ENCODE results near the gene ATP6V1B1.
"Not testable (repeated sequence)": the region's sequence is repeated elsewhere in the genome, so short reads cannot be mapped to it uniquely, and the experiment has no call there.

ATP6V1B1 gene

DNA sequence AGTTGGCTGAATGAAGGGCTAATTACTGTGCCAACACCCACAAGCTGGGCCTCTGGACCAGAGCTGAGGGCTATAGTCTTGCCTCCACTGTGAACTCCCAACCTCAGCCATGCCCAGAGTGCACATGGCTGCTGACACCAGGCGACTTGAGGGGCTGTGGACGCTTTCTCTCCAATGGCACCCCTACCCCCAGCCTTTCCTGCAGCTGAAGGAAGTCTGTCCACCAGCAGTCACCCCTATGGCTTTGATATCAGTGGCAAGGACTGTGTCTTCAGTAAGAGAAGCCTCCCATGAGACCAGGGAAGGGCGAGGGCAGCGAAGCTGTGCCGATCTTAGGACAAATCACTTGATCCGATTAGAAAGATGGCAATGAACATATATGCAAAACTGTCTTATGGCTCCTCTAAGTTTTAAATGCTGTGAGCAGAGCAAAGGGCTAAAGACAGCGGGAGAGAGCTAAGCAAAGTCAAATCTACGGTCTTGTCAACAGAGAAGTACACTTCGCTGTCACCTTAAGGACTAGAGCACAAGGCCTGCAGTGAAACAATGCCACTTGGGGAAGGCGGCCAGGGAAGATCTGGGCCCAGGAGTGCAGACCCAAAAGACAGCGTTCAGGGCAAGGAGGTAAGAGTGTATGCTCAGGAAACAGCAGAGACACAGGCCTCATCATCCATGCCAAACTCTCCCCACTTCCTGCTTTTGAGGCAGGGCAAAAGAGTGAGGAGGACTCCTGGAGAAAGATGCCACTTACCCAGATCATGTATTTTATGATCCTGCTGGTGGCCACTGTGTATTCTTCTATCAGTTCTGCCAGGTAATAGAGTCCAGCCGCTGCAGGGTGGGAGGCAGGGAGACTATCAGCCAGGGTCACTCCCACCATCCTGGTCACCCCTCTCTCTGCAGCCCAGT lies 57.5 kb downstream of the ATP6V1B1 start:
- DNase-seq, result no peak

DNA sequence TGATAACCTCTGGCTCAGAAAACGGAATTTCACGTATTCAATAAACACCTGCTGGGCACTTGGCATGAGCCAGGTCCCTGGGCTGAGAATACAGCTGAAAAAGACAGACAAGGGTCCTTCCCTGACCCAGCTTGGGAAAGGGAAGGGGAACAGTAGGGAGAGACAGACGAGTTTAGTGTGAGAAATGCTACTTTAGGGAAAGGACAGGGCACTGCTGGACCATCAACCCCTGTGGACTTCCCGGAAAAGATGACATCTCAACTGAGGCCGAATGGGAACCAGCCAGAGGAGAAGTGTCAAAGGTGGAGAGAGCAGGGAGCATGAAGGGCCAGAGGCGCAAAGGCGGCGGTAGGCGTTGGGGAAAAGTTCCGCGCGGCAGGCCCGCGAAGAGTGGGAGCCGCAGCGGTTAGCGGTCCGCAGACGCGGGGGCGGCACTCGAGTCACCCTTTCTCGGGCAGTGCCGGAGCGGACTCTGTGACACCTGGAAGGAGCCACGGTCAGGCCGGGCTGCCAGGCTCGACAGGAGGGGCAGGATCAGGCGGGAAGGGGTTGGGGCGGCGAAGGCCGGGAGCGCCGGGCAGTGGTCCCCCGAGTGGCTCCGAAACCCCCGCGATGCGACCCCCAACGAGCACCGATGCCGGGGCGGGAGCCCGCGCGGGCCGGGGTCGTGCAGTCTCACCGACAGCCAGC lies 58.5 kb downstream of the ATP6V1B1 start:
- no peak for DNase-seq

DNA sequence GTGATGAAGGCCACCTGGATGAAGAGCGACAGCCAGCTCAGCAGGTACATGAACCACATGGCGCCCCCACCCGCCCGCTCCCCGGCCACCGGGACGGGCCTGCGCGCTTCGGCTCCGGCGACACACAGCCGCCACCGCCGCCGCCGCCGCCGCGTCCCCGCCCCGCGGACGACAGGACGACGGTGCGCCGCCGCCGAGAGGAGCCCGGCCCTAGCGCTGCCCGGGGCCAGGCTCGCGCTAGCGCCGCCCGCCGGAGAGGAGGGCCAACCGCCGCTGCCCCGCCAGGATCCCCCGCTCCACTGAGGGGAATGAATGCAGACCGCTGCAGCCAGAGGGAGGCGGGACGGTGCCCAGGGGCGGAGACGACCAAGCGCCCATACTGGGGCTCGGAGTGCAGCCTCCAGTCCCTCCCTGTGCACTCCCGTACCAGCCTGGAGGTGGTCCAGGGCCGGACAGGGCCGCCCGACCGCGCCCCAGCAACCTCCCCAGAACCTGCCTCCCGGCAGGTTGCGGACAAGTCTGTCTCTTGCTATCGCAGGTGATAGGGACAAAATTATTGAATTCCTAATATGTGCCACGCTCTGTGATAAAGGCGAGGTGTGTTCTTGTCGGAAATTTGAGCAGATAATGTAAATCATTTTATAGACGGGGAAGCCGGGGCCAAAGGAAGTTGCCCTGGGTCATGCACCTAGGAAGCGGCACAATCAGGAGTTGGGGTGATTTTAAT lies 59.2 kb downstream of the ATP6V1B1 start, which contains the start of gene TEX261:
TEX261 (minus strand) TSS at position 175 of the 727 bp plus-strand sequence; CDS start at position 59, 116 bp downstream.
- peak; percentile 69 for DNase-seq

DNA sequence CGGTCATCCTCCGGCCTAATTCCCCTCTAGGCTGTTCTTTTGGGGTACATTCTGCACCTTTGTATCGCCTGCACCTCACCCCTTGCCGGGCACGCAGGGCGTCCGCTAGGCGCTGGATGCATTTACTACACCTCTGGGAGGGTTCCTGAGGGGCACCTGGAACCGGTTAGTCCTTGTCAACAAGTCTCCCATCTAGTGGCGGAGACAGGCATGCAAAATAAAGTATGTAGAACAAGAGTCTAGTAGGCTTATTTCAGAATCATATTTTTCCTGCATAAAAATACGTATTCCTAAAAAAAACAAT lies 59.7 kb downstream of the ATP6V1B1 start:
- DNase-seq, result no peak

DNA sequence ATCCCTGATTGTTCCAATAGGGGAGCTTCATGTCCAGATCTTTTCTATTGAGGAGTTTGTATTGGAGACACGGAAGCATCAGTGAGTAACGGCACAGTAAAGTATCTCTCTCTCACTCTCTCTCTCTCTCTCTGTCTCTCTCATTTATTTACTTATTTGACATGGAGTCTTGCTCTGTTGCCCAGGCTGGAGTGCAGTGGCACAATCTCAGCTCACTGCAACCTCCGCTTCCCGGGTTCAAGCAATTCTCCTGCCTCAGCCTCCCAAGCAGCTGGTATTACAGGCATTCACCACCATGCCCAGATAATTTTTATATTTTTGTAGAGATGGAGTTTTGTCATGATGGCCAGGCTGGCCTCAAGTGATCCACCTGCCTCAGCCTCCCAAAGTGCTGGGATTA lies 63.2 kb downstream of the ATP6V1B1 start:
- DNase-seq, result not testable (repeated sequence)

DNA sequence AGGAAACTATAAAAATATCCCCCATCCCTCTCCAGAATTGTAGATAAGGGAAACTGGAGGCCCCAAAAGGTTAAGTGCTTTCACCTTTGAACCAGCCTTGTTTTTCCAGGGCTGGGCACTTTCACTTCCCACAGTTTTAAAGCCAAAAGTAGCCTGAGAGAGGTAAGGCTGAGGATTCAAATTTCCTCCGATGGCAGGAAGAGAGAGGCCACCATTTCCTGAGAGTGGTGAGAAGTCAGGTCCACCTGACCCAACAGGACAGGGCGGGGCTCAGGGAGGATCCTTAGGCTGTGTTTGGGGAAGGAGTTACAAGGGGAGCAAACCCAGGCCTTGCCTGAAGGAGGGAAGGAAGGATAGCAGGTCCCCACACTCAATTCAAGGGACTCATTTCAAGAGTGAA lies 63.7 kb downstream of the ATP6V1B1 start:
- no peak for DNase-seq

DNA sequence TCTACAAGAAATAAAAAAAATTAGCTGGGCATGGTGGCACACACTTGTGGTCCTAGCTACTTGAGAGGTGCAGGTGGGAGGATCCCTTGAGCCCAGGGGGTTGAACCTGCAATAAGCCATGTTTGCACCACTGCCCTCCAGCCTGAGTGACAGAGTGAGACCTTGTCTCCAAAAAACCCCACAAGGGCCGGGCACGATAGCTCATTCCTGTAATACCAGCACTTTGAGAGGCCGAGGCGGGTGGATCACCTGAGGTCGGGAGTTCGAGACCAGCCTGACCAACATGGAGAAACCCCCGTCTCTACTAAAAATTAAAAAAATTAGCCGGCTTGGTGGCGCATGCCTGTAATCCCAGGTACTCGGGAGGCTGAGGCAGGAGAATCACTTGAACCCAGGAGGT lies 64.2 kb downstream of the ATP6V1B1 start:
- not testable (repeated sequence) for DNase-seq

DNA sequence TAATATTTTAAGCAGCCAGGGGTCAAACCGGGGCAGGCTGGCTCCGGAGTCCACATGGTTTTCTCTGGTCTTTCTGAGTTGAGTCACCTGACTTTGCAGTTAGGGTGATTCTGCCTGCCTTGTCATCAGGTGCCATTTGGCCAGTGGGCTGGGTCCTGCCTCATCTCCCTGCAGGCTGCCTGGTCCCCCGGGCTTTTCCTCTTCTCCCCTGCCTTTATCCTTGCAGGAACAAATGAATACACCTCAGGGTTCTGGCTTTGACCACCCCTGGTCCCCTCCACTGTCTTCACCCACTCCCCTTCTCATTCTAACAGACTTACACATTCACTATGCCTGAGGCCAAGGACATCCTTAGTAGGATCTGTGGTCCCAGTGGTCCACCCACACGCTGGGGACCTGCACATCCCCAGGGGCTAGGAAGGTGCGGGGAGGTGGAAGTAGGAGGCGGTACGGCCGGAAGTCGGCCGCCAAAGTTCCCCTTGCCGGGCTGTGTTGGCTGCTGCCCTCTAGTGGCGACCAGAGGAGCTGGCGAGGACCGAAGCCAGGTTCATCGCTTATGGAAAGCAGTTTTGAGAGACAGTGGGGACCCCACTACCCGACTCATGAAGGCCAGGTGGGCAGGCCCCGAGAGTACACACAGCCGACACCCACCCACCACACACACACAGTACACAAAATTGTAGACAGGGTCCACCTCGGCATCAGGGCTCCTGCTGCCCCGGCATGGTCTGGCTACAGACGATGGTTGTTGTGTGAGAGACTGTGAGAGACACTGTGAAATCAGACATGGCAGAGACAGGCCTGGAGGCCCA lies 65.3 kb downstream of the ATP6V1B1 start:
- DNase-seq, result peak; percentile 38

DNA sequence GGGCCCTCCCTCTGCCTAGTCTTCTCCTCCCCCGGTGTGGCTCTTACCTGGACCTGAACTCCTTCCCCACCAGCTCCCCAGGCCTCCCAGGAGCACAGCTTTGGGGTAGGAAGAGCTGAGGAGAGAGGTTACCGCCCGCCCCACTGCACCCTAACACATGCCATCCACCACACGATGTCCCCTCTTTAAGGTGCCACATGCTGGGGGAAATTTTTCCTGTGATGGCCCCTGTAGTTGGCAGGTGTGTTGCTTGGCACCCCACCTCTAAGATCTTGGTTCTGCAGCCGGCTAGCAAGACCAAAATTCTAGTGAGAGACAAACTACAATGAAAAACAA lies 65.9 kb downstream of the ATP6V1B1 start:
- no peak for DNase-seq

DNA sequence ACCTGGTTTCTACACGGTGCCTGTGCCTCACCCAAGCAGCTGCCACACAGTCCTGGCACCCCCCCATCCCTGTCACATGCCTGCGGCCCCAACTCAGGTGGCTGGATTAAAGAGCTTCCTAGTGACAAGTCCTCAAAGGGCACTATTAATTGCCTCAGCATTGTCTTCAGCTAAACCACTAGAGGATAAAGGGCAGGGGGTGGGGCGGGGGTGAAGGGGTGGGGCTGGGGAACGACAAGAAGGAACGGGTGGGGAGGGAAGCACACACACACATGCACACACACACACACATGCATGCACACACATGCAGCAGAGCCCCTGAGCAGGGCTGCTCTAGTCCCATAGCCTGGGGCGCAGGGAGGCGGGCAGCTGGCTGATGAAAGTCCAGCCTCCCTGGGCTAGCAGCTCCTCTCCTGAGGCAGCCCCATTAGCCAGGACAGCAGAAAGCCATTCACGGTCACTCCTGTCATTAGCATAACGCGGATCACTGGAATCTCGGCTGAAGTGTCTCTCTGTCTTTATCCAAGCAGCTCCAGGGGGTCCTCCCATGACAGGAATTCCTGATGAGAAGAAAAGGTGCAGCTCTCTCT lies 66.4 kb downstream of the ATP6V1B1 start:
- no peak for DNase-seq

DNA sequence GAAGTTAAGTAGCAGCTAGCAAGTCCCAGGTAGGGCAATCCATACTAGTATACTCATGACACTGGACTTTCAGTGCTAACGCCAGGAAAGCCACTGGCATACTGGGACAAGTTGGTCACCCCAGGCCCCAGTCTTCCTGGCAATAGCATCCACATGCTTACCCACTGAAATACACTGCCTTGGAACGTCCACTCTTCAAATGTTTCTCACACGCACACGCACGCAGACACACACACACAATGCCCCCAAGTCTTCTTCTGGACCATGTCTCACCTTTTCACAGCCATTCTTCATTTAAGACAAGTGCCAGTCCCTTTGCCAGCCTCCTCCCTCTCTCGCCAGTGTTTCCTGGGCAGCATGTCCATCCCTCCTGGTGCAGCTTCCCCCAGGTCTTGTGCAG lies 67.7 kb downstream of the ATP6V1B1 start:
- DNase-seq, result no peak

DNA sequence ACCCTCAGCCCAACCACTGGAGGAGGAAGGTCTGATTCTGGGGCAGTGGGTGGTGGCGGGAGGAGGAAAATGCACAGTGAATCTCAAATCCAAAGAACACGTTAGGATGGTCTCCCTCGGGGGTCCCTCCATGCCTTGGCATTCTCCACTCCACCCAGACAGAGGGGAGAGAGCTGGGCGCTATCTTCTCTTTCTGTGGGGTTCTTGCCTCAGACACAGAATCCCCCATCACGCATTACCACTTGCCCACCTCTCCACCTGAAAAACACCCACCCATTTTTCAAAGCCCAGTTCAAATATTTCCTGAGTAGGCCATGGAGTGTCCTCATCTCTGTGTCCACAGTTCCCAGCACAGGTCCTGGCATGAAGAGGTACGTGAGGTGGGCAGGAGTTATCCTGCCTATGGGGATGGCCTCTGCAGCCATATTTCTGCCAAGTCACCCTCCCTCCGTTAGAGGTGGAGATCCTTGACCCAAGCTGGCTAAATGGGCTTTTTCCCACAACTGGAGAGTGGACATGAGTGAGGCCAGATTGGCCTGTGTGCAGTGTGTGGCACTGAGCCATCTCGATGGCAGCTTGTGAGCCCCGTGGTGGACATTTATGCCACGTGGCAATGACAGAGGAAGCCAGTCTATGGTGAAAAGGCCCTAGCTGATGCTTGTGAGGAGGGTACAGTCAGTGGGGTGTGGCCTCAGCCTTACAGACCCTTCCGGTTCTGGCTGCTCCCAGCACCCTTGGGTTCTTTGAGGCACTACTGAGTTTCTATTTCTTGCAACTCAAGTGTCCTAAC lies 68.5 kb downstream of the ATP6V1B1 start:
- DNase-seq, result no peak

DNA sequence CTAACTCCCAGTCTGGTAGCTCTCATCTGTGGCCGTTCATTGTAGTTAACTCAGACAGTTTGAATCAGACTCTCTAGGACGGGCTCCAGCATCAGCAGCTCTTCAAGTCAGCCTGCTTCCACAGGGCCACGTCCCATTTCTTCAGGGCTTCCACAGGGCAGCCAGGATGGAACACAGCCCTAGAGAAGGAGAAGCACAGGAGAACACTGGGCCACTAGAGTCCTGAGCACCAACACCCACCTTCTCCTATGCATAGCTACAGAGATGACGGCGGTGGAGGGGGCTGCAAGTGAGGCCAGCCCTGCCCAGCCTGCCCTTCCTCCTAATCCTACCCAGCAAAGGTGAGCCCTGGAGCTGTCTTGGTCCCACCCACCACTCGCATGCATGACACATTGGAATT lies 69.2 kb downstream of the ATP6V1B1 start:
- no peak for DNase-seq

DNA sequence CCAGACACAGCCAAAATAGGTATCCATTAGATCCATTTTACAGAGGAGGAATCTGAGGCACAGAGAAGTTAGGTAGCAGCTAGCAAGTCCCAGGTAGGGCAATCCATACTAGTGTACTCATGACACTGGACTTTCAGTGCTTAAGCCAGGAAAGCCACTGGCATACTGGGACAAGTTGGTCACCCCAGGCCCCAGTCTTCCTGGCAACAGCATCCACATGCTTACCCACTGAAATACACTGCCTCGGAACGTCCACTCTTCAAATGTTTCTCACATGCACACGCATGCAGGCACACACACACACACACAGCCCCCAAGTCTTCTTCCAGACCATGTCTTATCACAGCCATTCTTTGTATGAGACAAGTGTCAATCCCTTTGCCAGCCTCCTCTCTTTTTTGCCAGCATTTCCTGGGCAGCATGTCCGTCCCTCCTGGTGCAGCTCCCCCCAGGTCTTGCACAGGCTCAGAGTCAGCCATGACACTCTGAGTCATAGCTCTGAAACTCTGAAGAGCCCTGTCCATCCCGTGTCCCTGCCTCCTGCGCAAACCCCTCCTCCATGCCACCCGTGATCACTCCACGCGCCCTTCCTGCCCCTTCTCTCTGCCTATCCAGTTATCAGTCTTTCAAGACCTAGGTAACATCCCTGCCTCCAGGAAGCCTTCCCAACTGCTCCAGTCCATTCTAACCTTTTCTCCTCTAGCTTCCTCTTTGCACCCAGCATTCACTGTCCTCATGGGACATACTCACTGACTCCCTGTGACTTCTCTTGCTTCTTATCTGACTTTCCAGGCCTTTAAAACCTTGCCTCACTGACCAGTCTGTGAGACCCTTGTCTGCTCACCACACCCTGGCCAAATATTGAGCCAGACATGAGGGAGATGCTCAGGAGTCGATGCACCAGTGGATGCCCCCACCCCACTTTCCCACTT lies 69.8 kb downstream of the ATP6V1B1 start:
- no peak for DNase-seq

DNA sequence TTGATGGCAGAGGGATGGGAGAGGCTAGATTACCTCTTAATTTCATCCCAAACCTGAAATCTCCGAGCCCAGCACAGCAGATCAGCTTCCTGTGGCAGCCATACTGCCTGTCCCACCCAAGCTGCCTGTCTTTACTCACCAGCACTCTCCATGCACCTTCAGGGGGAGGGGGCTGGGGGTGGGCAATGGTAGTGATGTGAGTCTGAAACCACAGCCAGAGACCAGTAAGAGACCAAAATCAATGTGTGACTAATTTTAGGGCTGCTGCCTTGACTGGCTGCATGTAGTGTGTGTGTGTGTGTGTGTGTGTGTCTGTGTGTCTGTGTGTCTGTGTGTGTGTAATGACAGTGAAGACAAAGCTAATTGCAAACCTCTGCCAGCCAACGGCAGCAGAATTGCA lies 70.6 kb downstream of the ATP6V1B1 start:
- DNase-seq, result no peak

DNA sequence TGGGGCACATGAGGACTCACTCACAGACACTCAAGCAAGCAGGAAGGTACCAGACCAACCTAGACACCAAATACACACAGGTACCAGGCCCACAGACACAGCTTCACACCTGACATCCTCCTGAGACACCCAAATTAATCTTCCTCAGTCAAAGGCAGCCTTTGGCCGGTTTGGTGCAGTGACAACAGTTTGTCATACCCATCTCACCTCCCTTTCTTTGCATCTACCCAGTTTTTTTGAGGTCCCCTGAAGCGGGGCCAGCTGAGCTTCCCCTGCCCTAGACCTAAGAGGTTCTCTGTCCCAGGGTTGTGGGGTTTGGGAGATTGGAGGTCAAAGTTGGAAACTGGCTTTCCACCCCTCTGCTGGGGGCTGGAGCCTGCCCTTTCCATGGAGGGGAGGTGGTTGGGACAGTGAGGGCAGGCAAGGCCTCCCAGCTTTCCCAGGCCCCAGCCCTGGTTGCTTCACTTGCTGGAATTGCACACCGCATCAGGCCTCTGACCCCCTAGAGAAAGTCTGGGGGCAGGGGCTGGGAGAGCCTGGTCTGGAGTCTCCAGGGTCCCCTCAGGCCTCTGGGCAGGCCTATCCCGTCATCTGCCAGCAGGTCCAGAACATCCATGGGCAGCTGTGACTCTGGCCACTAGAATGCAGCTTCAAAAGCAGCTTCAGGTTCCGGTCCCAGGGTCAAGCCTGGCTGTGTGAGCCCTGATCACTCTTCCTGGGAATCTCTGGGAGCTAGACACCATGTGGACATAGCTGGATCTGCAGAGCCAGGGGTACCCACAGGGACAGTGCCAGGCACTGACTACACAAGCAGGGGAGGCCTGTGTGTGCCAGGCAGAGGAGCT lies 71.5 kb downstream of the ATP6V1B1 start:
- DNase-seq, result no peak

DNA sequence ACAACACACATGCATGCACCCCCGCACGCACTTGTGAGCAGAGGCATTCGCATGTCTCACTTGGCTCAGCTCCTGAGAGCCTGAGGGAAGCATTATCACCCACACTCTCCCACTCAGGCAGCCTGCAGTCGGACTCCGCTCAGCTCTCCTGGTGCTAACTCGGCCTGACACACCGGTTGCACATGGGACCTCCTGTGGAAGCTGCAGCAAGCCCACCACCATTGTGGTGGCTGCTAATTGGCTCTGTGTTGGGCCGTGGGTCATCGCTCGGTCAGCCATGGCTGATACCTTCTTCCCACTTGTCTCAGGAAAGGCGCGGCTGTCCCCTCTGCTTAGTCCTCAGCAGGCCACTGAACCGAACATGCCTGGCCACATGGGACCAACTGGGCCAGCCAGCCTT lies 72.6 kb downstream of the ATP6V1B1 start:
- no peak for DNase-seq

DNA sequence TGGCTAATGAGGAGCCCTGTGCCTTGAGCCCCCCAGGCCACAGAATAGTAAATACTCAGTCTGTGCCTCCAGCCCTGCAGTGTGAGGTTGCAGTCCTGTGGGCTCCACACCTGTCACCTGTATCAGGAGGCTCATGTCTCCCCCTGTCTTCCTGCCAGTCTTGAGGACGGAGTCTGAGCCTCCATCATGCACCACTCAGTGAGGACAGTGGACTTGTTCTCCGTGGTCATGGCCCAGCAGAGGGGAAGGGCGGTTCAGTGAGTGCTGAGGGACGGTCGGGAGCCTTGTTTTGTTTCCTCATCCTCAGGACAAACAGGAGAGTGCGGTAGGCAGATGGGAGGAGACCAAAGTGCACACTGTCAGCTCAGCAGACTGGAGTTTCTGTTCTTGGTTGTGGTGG lies 76.1 kb downstream of the ATP6V1B1 start:
- DNase-seq, result not testable (repeated sequence)
